Vagina (tissue), 2 donors: ENCODE data around the gene RICTOR. TPM values are rescaled to one million over a fixed set of nuclear protein-coding genes. Genes with fewer than 3 reads are reported as not detected.

Source experiments
- DNase-seq, 2 donors: peaks; one replicate each; pipeline ENCODE4 v3.0.0-alpha.2; 2017; ENCODE audit errors: extremely low spot score in 2 of 2
- H3K27ac ChIP-seq: fragments of 200-600 bp; sonication (generic); one replicate; pipeline ENCODE4 v1.5.1; 2019
- H3K27me3 ChIP-seq: fragments of 200-600 bp; sonication (generic); one replicate; pipeline ENCODE4 v1.5.1; 2019
- H3K36me3 ChIP-seq, 2 donors: fragments of 200-600 bp; sonication (generic); one replicate each; pipeline ENCODE4 v1.5.1; 2017 to 2019
- H3K4me1 ChIP-seq: fragments of 200-600 bp; sonication (generic); one replicate; pipeline ENCODE4 v1.5.1; 2019
- H3K4me3 ChIP-seq, 2 donors: fragments of 200-600 bp; sonication (generic); 1 replicate in 1 of 2; 2 replicates in 1 of 2; pipeline ENCODE4 v1.5.1; 2016 to 2019
- H3K9me3 ChIP-seq: fragments of 200-600 bp; sonication (generic); one replicate; pipeline ENCODE4 v1.5.1; 2019
- POLR2A ChIP-seq, 2 donors: fragments of 450-650 bp; IDR thresholded peaks; one replicate each; pipeline ENCODE4 v1.6.1; 2017; ENCODE audit warnings: antibody characterized with exemption in 2 of 2, mild to moderate bottlenecking in 2 of 2, moderate library complexity in 2 of 2
- POLR2AphosphoS5 ChIP-seq, 2 donors: sonication (generic); formaldehyde crosslinking; IDR thresholded peaks; one replicate each; pipeline ENCODE4 v1.9.0; 2017; ENCODE audit warnings: antibody characterized with exemption in 2 of 2, mild to moderate bottlenecking in 2 of 2, low read depth in 1 of 2; ENCODE audit not compliant: insufficient read depth in 1 of 2
- intact Hi-C: fragments of 100-400 bp; cut with DNase I; formaldehyde crosslinking; loops from one replicate; pipeline ENCODE4 v1.15.1; 2023
- total RNA-seq: library from RNA; depleted of rRNA; stranded (reverse); fragments of >200 nt; gene quantifications from one replicate; pipeline ENCODE4 v1.2.3, GENCODE V29; 2016
- TF ChIP-seq, protein P1 (sequence below), 3 experiments: fragments of 450-650 bp in 2 of 3; fragments of 200-600 bp in 1 of 3; sonication (generic) in 1 of 3; IDR thresholded peaks; one replicate each; pipeline ENCODE4 v1.5.1; 2017 to 2019; ENCODE audit warnings: antibody characterized with exemption in 3 of 3, mild to moderate bottlenecking in 2 of 3, moderate library complexity in 2 of 3

The RICTOR gene
- total RNA-seq, 1 donor from 2014 or later = 39.3 TPM

DNA sequence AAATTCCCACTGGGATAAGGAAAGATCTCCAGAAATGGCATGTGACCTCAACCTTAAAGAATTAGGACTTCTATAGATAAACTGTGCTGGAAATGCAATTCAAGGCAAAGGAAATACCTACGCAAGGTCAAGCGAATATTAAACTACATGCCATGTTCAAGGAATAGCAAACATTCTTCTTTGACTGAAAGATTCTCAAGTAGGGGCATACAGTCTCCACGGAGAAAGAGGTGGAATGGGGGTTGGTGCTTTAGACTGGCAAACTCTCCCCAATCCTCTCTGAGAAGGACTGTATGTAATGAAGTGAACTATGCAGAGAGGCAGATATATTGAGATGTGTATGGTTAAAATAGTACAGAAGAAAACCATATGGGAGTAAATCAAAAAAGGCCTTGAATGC is 6.1 kb downstream of the RICTOR start:
- Histone ChIP-seq H3K4me1 (peaks cover 34% of the 10 kb centered on the region), H3K36me3 (peaks cover 0 to 6% of the 10 kb centered on the region in 2 donors), H3K9me3 (no peaks in the 10 kb centered on the region), H3K27ac (no peak overlapping the region), H3K4me3 (no peak overlapping the region), H3K27me3 (no peaks in the 10 kb centered on the region)
- intact Hi-C loops = no loop called here
- DNase-seq = no peak
- TF ChIP-seq POLR2A (IDR thresholded peaks at IDR 0.05) = no peak
- TF ChIP-seq POLR2AphosphoS5 (IDR thresholded peaks at IDR 0.05; ENCODE audit: insufficient read depth in 1 of 2, low read depth in 1 of 2) = no peak
- TF ChIP-seq, protein P1, sequence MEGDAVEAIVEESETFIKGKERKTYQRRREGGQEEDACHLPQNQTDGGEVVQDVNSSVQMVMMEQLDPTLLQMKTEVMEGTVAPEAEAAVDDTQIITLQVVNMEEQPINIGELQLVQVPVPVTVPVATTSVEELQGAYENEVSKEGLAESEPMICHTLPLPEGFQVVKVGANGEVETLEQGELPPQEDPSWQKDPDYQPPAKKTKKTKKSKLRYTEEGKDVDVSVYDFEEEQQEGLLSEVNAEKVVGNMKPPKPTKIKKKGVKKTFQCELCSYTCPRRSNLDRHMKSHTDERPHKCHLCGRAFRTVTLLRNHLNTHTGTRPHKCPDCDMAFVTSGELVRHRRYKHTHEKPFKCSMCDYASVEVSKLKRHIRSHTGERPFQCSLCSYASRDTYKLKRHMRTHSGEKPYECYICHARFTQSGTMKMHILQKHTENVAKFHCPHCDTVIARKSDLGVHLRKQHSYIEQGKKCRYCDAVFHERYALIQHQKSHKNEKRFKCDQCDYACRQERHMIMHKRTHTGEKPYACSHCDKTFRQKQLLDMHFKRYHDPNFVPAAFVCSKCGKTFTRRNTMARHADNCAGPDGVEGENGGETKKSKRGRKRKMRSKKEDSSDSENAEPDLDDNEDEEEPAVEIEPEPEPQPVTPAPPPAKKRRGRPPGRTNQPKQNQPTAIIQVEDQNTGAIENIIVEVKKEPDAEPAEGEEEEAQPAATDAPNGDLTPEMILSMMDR (IDR thresholded peaks at IDR 0.05) = no peak

DNA sequence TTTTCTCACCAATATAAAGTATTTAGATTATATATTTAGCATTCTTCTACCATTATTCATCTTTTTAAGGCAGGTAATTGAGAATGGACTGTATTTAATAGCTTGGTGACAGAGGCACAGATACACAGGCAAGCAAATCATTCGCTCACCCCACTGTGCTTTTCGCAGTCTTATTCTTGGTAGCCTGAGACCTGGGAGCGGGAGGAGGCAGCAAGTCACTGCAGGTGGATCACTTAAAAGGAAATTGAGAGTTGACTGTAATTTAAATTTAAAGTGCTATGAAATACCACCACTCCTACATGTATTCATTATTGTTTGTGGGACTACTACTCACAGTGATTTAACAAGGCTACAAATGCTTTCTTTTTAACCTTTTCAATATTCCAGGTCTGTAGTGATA is 9.7 kb downstream of the RICTOR start:
- no peak for DNase-seq
- no peaks in the 10 kb centered on the region for H3K9me3 ChIP-seq
- H3K4me3 ChIP-seq = no peak overlapping the region
- TF ChIP-seq POLR2AphosphoS5 (IDR thresholded peaks at IDR 0.05; ENCODE audit: insufficient read depth in 1 of 2, low read depth in 1 of 2) (no peak), POLR2A (IDR thresholded peaks at IDR 0.05) (no peak)
- peaks cover 36% of the 10 kb centered on the region for H3K4me1 ChIP-seq
- no peak overlapping the region for H3K27ac ChIP-seq
- intact Hi-C loops = no loop called here
- H3K36me3 ChIP-seq = peaks cover 0 to 6% of the 10 kb centered on the region in 2 donors
- no peaks in the 10 kb centered on the region for H3K27me3 ChIP-seq

DNA sequence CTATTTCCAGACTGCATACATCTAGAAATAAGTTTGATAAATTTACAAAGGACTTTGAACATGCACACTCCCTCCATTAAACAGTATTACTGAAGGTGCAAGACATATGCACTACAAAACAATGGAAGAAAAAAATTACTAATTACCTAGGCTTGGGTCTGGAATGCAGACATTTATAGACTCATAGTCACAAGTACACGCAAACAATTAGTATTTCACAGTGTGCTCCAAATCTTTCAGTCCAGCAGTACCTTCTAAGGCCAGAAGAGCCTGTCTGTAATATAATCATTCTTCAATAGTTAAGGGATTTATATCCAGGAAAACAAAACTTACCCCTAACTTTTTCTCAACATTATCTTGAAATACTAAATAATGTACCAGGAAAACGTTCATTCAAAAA is 11.2 kb downstream of the RICTOR start:
- intact Hi-C loops = no loop called here
- Histone ChIP-seq H3K9me3 (no peaks in the 10 kb centered on the region), H3K27ac (peak overlapping the region; percentile 15), H3K36me3 (peaks cover 0 to 6% of the 10 kb centered on the region in 2 donors), H3K4me3 (no peak overlapping the region), H3K4me1 (peaks cover 51% of the 10 kb centered on the region), H3K27me3 (no peaks in the 10 kb centered on the region)
- no peak for TF ChIP-seq POLR2AphosphoS5 (IDR thresholded peaks at IDR 0.05; ENCODE audit: insufficient read depth in 1 of 2, low read depth in 1 of 2)
- TF ChIP-seq POLR2A (IDR thresholded peaks at IDR 0.05) = no peak
- TF ChIP-seq, protein P1 (IDR thresholded peaks at IDR 0.05) = no peak
- DNase-seq = no peak

DNA sequence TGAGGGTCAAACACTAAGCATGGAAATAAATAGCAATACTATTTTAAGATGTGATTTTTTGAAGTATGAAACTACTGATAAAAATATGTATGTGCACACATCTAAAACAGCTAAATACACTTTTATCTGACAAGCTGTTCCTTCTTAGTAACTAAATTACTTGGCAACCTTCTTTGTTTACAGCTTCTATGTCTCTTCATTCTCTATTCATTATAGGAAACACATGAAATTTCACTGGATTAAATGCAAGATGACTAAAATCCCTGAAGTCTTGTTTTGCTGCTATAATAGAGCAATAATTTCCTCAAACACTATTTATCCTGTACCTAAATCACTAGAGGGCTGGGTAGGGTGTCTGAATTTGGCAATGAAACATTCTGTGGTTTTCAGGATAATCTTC is 11.7 kb downstream of the RICTOR start:
- peaks cover 51% of the 10 kb centered on the region for H3K4me1 ChIP-seq
- no peaks in the 10 kb centered on the region for H3K9me3 ChIP-seq
- no peak for DNase-seq
- TF ChIP-seq POLR2A (IDR thresholded peaks at IDR 0.05) = no peak
- TF ChIP-seq POLR2AphosphoS5 (IDR thresholded peaks at IDR 0.05; ENCODE audit: insufficient read depth in 1 of 2, low read depth in 1 of 2) = no peak
- TF ChIP-seq, protein P1 (IDR thresholded peaks at IDR 0.05) = no peak
- H3K4me3 ChIP-seq = no peak overlapping the region
- H3K27me3 ChIP-seq = no peaks in the 10 kb centered on the region
- intact Hi-C loops = no loop called here
- H3K36me3 ChIP-seq = peaks cover 0 to 6% of the 10 kb centered on the region in 2 donors
- peak overlapping the region; percentile 15 for H3K27ac ChIP-seq

DNA sequence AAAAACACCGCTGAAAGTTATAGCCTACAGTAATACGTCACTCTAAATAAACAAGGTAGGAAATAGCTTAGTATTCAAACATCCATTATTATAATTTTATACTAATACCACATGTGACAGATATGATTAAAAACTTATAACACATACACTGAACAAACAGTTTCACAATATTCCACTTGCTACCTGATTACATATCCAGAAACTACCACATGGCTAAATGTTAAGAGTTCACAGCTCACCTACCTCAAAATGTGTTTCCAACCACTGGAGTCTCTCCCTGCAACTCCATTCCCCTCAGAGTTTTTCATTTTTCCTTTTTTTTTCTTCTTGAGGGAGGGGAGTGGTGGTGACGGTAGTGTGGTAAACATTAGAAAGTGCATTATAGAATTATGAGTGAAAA is 12.1 kb downstream of the RICTOR start:
- no peak for DNase-seq
- no peaks in the 10 kb centered on the region for H3K9me3 ChIP-seq
- H3K4me1 ChIP-seq = peaks cover 51% of the 10 kb centered on the region
- no peaks in the 10 kb centered on the region for H3K27me3 ChIP-seq
- H3K27ac ChIP-seq = no peak overlapping the region
- no peak overlapping the region for H3K4me3 ChIP-seq
- intact Hi-C loops = no loop called here
- peaks cover 0 to 6% of the 10 kb centered on the region in 2 donors for H3K36me3 ChIP-seq
- no peak for TF ChIP-seq POLR2A (IDR thresholded peaks at IDR 0.05)
- no peak for TF ChIP-seq POLR2AphosphoS5 (IDR thresholded peaks at IDR 0.05; ENCODE audit: insufficient read depth in 1 of 2, low read depth in 1 of 2)
- TF ChIP-seq, protein P1 (IDR thresholded peaks at IDR 0.05) = no peak
